Globus pallidus (tissue), 1 donor: Measurements from ENCODE around the gene DRC7.
"Not testable (repeated sequence)": the region's sequence is repeated elsewhere in the genome, so short reads cannot be mapped to it uniquely, and the experiment has no call there.

Source experiments
- DNase-seq: peaks from one replicate; pipeline ENCODE4 v3.0.0-alpha.2; 2015; ENCODE audit warnings: low spot score

The DRC7 gene

DNA sequence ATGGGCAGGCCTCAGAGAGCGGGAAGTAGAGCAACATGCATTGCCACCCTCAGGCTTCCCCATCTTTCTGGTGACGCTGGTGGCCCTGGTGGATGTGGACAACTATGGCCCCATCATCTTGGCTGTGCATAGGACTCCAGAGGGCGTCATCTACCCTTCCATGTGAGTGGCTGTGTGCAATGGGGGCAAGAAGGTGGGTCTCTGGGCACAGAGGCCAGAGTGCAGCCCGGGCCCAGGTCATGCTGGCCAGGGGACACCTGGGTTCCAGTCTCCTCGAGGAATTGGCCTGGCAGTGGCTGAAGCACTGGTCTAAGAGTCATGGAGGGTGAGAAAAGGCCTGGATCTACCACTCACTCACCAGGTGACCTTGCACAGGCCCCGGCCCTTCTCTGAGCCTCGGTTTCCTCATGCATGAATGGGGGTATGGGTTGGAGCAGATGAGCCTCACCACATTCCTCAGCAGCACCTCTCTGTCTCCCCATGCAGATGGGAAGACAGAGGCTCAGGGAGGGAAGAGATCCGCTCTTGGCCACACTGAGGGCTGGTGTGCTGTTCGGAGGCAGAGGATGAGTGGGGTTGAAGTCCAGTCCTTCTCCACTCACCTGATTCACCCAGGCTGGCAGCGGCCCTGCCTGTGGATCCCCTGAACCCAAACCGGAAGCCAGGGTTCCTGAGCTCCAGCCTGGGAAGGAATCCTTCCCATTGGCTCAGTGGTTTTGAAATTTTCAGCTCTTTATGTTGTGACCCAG is 33.7 kb upstream of the DRC7 start:
- DNase-seq, result no peak

DNA sequence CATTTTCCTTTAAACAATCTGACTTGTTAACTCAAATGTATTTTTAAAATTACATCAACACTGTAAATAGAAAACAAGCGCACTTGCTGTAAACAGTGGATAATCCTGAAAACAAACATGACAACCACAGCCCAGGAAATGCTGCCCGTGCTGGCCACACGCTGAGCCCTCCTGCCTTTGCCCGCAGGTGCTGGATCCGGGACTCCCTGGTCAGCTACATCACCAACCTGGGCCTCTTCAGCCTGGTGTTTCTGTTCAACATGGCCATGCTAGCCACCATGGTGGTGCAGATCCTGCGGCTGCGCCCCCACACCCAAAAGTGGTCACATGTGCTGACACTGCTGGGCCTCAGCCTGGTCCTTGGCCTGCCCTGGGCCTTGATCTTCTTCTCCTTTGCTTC is 33.1 kb upstream of the DRC7 start:
- no peak for DNase-seq

DNA sequence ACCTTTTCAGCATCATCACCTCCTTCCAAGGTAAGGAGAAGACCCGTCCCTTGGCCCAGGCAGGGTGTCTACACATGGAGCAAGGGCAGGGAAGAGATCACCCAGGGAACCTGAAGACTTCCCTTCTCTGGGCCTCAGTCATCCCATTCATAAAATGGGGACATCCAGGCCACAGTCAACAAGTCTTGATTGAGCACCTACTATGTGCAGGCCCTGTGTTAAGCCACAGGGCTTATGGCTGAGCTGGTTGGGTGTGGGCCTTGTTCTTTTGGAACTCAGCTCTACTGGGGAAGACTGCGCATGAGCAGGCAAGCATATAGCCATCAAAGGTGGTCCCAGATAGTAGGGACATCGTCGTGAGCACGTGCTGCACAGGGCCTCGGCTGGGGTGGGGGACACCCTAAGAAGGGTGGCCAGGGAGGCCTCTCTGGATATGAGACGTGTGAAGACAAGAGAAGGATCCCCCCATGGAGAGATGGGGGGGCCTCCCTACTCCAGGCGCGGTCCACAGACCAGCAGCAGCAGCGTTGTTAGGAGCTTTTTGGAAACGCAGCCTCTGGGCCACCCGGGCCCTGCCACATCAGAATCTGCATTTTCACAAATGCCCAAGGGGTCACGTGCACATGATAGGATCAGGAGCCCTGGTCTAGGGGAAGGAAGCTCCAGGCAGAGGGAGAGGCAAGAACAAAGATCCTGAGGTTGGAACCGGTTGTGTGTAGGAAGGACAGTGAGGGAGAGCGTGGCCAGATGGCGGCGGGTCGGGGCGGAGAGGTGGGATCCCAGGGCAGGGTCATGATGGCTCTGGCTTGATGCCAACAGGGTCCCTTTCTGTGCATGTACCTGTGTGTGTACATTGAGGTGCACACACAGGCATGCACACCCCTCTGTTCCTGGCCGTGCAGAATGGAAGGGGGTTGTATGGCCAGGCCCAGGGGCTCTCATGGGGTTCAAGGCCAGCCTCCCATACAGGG is 32.4 kb upstream of the DRC7 start:
- DNase-seq, result no peak

DNA sequence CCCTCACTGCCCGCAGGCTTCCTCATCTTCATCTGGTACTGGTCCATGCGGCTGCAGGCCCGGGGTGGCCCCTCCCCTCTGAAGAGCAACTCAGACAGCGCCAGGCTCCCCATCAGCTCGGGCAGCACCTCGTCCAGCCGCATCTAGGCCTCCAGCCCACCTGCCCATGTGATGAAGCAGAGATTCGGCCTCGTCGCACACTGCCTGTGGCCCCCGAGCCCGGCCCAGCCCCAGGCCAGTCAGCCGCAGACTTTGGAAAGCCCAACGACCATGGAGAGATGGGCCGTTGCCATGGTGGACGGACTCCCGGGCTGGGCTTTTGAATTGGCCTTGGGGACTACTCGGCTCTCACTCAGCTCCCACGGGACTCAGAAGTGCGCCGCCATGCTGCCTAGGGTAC is 31.2 kb upstream of the DRC7 start:
- DNase-seq, result no peak

DNA sequence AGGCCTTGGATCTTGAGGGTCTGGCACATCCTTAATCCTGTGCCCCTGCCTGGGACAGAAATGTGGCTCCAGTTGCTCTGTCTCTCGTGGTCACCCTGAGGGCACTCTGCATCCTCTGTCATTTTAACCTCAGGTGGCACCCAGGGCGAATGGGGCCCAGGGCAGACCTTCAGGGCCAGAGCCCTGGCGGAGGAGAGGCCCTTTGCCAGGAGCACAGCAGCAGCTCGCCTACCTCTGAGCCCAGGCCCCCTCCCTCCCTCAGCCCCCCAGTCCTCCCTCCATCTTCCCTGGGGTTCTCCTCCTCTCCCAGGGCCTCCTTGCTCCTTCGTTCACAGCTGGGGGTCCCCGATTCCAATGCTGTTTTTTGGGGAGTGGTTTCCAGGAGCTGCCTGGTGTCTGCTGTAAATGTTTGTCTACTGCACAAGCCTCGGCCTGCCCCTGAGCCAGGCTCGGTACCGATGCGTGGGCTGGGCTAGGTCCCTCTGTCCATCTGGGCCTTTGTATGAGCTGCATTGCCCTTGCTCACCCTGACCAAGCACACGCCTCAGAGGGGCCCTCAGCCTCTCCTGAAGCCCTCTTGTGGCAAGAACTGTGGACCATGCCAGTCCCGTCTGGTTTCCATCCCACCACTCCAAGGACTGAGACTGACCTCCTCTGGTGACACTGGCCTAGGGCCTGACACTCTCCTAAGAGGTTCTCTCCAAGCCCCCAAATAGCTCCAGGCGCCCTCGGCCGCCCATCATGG is 30.5 kb upstream of the DRC7 start:
- no peak for DNase-seq

DNA sequence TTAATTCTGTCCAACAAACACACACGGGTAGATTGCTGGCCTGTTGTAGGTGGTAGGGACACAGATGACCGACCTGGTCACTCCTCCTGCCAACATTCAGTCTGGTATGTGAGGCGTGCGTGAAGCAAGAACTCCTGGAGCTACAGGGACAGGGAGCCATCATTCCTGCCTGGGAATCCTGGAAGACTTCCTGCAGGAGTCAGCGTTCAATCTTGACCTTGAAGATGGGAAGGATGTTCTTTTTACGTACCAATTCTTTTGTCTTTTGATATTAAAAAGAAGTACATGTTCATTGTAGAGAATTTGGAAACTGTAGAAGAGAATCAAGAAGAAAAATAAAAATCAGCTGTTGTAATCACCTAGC is 30.0 kb upstream of the DRC7 start:
- DNase-seq, result no peak

DNA sequence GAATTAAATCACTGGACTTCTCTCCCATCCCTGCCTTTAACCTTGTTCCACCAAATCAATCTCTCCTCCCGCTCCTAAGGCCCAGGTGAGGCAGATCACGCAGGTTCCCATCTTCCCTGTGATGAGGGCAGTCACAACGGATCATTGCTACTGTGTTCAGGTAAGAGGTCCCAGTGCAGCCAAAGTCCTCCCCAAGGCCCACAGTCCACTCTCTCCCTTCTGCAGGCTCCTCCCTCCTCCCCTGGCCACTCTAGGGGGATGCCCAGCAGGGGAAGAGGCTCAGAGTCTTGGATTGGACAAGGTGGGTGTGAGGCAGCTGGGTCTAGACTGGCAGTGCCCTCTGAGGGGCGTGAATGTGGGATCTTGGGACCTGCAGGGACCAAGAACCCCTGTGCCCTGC is 29.1 kb upstream of the DRC7 start:
- no peak for DNase-seq

DNA sequence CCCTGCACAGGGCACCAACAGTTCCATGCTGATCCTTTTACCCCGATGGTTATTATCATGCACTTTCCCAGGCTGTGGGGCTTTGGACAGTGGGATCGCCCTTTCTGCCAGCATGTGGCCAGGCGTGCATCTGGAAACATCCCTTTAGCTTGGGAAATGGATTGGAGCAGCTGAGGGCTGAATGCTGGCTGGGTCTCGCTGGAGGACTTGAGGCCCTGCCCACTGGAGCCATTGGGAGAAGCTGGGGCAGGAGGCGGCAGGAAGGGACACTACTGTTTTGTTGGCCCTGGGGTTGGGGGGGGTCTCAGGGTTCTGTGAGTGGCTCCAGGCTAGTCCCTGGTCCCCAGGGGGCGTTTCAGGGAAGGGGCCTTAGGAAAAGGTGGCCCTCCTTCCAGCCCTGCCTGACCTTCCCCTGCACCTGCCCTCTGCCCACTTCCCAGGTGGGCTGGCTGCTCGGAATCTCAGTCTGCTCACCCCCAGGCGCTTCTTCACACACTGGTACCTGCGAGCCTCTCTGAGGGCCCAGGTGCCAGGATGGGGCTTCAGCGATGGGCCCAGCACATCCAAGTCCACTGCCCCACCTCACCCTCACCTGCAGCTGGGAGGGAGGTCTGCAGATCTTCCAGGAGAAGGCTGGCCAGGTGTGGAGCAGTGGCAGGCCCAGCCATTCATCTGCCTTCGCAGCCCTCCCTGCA is 28.1 kb upstream of the DRC7 start:
- DNase-seq, result no peak

DNA sequence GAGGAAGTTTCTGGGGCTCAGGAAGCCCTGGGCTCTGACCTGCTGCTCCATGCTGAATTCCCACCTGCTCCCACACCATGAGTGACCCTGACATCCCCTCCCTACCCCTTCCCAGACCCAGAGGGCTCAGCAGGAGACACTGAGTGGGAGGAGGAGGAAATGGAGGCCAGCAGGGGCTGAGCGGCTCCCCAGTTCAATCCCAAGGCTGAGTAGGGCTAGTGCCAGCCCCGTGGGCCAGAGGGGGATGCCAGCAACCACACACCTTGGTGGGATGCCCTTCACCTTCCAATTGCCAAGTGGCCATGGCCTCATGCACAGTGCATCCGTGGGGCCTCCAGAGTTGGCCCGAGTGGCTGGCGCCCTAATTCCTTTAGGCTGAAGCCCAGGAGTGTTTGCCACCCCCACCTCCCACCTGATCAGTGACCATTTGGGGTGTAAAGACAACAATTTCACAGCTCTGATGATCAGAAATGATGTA is 27.5 kb upstream of the DRC7 start:
- no peak for DNase-seq

DNA sequence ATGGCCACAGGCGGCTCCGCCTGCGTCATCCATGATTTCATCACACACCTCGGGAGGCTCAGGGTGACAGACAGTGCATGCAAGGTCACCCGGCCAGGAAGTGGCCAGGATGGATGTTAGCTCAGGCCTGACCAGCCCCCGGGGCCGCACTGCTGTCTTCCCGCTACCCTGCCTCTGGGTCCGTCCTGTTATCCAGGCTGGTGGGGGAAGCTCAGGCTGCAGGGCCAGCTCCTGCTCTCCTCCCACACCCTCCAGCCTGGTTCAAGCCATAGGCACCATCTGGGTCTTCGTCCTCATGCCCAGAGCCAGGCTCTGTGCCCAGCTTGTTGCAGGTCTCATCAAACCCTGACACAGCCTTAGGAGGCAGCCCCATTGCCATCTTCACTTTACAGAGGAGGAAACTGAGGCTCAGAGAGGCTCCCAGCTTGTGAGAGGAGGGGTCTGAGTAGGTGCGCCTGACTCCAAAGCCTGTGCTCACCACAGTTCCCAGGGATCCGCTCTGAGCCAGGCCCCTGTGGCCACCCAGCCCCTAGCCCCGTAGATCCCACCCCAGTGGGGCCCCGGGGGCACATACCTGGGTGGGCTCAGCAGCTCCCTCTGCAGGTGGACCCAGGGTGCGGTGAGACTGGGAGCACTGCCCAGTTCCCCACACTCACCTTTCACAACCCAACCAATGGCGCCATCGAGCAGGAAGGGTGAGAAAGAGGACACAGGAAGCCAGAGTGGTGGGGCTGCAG is 26.9 kb upstream of the DRC7 start:
- DNase-seq, result no peak

DNA sequence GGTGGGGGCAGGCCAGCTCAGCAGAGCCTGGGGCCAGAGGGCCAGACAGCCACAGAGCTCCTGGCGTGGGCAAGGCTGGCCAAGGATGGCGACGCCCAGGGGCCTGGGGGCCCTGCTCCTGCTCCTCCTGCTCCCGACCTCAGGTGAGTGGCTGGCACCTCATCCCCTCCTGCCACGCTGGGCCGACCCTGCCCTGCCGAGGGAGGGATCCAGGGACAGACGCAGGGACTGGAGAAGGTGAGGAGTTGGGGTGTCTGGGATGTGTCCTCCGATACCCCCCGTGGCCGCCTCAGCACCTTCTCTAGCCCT is 26.4 kb upstream of the DRC7 start, which contains the start of gene ADGRG3:
Gene ADGRG3 (plus strand): TSS at position 44 of the 309 bp plus-strand sequence. CDS start 42 bp downstream, at position 86.
- DNase-seq, result no peak

DNA sequence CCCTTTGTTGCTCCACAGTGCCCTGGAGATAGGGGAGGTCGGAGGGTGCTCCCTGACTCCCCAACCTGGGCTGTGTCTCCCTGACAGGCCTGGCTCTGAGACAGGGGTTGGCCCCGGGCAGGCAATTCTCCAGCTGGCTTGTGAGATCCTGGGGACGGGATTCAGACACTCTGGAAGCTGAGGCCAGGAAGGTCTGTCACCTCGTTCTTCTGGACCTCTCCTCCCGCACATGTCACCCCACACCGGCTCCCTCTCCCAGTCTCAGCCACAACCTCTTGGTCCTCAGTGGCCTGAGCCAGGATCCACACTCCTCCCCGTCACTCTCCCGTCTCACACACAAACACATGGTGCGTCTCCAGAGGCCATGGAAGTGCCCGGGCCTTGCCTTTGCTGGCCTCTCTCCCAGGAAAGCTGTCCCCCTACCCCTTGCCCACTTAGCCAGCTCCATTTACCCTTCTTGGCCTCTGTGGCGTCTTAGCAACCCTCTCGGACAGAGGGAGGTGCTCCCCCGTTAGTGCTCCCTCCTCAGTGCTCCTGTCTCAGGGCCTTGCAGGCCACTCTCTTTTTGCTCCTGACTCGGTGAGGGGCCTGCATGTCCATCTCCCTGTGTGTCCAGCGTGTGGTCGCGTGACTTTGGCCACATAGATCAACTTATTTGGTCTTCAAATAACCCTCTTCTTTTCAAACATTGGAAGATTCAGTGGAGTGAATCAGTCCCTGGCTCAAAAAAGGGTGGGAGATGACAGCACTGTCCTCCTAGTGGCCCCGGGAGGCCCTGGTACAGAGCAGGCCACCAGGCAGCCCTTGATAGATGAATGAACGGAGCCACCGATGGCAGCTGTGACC is 25.8 kb upstream of the DRC7 start:
- no peak for DNase-seq

DNA sequence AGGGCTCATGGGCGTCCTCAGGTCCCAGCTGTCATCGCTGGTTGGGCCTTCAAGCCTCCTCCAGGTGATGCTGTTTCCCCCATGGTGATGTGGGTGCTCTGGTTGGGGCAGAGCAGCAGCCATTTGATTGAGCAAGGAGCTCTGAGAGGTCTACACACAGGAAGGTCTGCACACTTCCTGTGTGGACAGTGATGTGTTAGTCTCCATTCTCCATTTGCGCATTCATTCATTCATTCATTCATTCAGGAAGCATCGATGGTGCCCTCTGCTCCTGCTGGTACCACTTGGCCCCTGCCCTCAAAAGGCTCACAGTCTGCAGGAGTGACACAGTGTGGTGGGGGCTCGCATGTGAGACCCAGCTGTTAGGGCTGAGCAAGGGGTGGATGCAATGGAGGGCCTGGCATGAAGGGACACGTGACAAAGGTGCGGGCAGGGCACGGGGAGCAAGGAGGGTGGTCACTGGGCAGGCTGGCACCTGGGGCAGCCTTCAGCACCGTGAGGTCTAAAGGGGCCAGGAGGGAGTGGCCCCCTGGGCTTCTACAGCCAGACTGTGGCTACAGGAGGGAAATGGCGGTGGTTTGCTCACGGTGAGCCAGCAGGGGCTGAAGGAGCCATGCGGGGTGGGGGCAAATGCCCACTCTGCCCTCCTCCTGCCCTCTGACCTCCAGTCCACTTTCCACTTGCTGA is 25.0 kb upstream of the DRC7 start:
- no peak for DNase-seq

DNA sequence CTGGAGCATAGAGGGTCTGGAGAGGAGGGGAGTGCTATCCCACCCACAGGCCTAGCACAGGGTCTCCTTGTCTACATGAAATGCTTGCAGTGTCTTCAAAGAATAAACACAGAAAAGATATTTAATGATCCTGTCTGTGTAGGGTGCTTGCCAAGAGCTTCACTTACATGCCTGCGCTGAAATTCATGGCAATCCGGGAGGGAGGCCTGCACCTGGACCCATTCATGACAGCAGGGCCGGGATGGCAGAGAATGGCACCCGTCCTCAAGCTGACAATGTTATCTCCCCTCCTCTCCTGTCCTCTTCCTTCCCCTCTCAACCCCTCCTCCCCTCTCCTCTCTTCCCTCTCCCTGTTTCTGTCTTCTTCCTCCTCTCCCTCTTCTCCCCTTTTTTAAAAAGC is 24.4 kb upstream of the DRC7 start:
- DNase-seq, result no peak

DNA sequence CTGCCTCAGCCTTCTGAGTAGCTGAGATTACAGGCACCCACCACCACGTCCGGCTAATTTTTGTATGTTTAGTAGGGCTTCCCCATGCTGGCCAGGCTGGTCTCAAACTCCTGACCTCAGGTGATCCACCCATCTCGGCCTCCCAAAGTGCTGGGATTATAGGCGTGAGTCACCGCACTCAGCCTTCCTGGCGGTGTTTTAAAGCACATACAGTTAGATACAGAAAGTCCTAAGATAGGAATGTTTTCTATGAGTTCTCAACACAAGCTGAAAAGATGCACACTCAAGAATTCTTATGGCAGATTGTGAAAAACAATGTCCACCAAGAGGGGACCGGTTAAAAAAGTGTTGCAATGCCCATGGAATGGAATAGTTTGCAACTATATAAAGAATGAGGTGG is 23.2 kb upstream of the DRC7 start:
- not testable (repeated sequence) for DNase-seq

DNA sequence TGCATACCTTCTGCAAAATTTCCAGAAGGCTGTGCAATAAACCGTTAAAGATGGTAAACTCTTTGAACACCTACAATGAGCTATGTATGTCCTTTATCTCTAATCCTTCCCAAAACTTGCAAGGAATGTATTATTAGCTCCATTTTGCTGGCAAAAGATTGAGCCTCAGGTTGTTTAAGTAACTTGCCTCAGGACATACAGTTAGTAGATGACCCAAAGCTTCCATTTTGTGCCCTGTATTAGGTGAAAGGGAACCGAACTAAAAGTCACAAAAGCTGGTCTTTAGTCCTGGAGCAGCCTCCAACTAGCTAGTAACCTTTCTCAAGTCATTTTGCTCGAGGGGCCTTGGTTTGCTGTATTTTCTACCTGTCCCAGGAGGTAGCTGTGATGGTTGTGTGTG is 22.2 kb upstream of the DRC7 start:
- no peak for DNase-seq

DNA sequence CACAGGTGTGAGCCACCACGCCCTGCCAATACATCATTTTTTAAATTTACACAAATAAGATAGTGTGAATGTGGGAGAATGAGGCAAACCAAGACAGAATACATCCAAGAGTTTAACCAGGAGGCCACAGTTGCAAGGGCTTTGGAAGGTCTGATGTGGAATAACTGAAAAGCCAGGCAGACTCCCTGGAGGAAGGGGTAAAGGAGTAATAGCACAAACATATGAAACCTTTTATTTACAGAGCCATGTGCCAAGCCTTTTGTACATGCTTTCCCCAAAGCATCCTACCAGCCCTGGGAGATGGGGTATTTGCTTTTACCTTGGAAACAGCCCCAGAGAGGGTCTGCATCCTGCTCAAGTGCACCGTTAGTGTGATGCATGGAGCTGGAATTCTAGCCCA is 21.8 kb upstream of the DRC7 start:
- no peak for DNase-seq

DNA sequence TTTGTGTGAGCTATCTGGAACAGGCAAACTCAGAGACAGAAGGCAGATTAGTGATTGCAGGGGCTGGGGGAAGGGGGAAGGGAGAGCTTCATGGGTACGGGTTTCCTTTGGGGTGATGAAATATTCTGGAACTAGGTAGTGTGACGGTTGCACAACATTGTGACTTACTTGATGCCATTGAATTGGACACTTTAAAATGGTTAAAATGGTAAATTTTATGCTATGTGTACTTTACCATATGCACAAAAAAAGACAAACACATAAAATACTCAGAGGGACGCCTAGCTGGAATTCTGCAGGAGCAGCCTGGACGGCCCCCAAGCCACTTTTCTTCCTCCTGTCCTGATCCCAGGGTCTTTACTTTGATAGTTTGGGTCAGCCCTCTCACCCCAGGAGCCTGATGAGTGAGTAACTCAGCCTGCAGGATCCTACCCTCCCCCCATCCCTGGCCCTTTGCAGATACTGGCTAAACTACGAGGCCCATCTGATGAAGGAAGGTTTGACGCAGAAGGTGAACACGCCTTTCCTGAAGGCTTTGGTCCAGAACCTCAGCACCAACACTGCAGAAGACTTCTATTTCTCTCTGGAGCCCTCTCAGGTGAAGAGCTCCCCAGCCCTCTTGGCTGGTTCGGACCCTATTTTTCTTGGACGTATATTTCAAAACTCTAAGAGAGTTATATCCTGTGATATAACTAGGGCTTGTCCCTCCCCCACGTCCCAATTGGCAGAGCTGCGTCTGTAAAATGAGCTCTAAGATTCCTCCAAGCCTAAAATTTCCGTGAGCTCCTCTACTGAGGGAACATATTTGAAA is 18.7 kb upstream of the DRC7 start:
- no peak for DNase-seq

DNA sequence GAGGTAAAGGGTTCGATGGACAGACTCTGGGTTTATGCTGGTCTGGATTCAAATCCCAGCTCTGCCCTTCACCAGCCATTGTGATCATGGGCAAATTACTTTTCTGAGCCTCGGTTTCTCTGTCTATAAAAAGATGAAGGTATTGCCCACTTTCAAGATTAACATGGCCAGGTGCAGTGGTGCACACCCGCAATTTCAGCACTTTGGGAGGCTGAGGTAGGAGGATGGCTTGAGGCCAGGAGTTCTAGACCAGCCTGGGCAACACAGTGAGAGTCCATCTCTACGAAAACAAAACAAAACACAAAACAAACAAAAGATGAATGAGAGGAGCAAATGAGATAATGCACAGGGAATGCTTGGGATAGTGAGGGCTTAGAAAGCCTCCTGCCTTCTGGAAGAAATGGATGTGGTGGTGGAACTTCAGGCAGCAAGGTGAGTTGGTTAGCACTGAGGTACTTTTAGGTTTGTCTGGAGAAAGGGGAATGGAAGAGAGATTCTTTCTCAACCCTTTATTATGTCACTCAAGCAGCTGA is 18.0 kb upstream of the DRC7 start:
- DNase-seq, result no peak
